Left forelimb (tissue), 1 donor: ENCODE measurements around the gene TMLHE.
"Not testable (repeated sequence)": the region's sequence is repeated elsewhere in the genome, so short reads cannot be mapped to it uniquely, and the experiment has no call there.

Source experiments
- DNase-seq: peaks from one replicate; pipeline ENCODE4 v3.0.0-alpha.2; 2018; ENCODE audit warnings: low spot score

TMLHE gene

DNA sequence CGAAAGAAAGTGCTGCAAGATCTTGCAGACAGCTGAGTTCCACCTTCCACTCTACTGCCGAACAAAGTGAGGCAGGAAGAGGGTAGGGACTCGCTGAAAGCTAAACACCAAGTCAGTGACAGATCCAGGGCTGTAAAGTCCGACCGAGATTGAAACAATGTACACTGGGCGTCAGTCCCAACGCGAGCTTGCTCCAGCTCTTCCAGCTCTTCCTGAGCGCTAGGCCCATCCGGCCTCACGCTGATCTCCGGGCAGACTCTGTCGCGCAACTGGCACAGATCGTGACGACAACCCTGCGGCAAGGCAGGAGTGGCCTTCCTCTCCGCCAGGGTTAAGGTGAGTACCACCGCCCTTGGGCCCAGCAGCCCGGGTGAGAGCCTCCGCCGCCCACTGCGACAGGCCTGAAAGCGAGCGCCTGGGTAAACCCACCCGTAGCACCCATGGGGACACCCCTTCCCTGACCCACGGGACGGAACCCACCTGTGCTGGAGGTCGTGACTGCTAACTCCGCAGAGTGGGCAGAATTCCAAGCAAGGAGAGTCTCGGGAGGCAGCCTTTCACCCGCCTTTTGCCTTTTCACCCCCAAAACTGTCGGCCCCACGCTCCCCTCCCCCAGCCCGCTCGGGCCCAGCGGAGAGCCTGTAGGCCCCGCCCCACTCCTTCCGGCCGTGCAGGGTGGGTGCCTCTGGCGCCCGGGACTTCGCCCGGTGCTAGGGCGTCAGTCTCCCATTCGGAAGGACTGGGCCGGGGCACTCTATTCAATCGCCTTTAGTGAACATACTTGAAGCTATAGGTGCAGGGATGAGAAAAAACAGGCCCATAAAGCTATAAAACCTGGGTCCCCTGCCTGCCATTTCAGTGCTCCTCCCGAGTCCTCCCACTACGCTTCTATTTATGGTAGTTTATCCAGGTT, at the start of gene TMLHE, which contains the start of gene SPRY3:
Gene TMLHE, minus strand, starts transcription at position 641 of the 913 bp plus-strand sequence. CDS start 67,676 bp downstream, outside the sequence.
Gene SPRY3, plus strand, starts transcription at position 275 of the 913 bp plus-strand sequence.
- peak; percentile 73 for DNase-seq

- DNase-seq: no peak
Observed at GRCh38 chrX:155662282-155662681, 49.5 kb upstream of the TMLHE start.

DNA sequence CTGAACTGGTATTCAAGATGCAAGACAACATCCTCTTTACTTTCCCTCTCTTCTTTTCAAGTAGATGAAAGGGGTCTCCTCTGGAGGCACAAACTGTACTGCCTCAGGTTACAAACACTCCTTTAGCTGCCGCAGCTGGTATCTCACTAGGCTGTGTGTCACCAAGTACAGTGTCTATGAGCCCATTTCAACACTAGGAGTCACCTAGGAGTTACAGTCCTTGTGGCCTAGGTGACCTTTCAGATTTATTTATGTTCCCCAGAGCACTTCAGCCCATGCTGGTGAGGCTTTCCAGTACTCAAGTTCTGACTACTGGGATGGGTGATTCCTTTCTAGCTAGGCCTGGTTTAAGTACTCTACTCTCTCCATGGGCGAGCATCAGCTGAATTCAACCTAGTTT, 32.4 kb upstream of the TMLHE start:
- no peak for DNase-seq

DNA sequence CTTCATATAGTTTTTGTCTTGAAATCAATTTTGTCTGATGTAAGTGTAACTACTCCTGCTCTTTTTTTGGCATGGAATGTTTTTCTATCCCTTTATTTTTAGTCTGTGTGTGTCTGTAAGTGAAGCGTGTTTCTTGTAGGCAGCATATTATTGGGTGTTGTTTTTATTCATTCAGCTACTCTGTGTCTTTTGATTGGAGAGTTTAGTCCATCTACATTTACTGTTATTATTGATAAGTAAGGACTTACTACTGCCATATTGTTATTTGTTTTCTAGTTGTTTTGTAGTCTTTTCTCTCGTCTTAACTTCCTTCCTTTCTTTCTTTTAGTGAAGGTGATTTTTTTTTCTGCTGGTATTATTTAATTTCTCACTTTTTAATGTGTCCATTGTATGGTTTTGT, 30.5 kb upstream of the TMLHE start:
- no peak for DNase-seq

GRCh38 chrX:155641371-155641770, 28.6 kb upstream of the TMLHE start:
- not testable (repeated sequence) for DNase-seq

- no peak for DNase-seq
Observed at GRCh38 chrX:155637714-155638113, 25.0 kb upstream of the TMLHE start.

- DNase-seq: not testable (repeated sequence)
Observed at GRCh38 chrX:155635019-155635418, 22.3 kb upstream of the TMLHE start.

DNA sequence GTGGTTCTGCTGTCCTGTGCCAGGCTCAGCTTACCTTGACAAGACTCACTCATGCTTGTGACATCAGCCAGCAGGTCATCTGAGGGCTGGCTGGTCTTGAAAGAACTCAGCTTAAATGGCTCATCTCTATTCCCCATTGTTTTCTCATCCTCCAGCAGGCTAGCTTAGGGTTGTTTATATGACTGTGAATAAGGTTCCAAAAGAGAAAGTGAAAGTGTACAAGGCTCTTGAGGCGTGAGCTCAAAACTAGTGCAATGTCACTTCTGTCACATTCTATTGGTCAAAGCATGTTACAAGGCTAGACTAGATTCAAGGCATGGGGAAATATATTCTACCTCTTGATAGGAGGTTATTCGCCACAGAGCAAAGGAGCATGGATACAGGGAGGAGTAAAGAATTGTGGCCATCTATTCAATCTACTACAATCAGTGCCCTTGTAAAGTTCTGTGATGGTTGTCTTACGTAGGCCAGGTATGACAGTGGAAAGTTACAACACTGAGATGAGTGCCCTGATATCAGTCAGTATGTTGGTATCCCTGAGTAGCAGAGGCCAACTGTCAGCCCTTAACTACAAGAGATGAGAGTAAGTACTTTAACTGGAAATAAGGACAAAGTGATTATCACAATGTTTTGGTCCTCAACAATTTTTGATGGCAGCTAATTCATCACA, 19.8 kb upstream of the TMLHE start:
- no peak for DNase-seq

GRCh38 chrX:155620110-155620509, 7.4 kb upstream of the TMLHE start:
- DNase-seq: not testable (repeated sequence)

DNA sequence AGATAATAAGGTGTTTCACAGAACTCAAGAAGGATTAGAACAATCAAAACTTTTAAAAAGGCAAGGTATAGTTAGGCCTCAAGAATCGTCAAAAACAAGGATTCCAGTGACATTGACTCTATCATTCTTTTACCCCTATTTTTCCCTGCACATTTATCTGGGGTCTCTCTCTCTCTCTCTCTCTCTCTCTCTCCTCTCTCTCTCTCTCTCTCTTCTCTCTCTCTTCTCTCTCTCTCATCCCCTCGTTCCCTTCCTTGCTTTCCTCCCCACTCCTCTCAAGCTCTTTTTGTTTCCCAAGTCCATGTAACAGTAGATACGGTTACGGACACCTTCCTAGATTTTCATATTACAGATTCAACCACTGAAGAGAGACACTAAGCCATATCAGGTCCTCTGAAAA, 3.2 kb upstream of the TMLHE start:
- DNase-seq: no peak

- DNase-seq: no peak
Observed at GRCh38 chrX:155613927-155614559, 1.3 kb upstream of the TMLHE start.

DNA sequence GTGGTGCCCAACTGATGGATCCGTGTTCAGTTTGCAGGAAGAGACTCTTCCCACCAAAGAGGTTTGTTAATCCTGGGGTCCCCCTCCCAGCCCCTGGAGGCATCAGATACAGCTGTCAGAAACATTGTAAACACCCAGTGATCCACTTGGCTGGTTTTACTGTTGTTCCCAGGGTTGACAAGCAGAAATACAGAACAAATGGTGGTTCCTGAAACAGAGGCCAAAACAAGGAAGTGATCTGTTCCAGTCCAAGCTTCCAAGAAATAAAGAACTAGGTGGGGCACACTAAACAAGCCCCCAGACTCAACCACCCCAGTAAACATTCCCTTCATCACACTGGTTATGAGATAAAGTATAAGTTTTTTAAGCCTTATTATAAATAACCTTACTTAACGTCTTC, 1.4 kb downstream of the TMLHE start:
- no peak for DNase-seq

- DNase-seq: no peak
Observed at GRCh38 chrX:155592981-155593380, 19.8 kb downstream of the TMLHE start.

DNA sequence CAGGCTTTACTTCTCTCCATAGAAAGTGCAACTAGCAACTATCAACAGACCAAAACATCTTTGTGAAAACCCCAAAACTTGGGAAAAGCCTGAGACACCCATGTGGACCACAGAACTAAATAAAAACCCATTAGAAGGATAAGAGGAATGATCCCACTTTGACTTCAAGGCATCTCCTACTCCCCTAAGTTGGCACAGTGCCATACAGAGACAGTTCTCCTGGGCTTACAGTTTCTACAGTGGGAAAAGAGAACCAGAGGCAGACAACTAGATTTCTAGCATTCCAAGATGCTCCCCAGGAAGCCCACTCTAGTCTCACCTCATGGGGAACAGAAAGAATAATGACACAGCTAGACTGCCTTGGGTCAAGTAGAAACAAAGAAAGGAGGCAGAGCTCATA, 20.4 kb downstream of the TMLHE start:
- DNase-seq: no peak

GRCh38 chrX:155577682-155578081, 35.1 kb downstream of the TMLHE start:
- DNase-seq: no peak

GRCh38 chrX:155563099-155563498, 49.7 kb downstream of the TMLHE start:
- DNase-seq: no peak

- DNase-seq: no peak
Observed at GRCh38 chrX:155544881-155545280, 67.9 kb downstream of the TMLHE start.

- no peak for DNase-seq
Observed at GRCh38 chrX:155535866-155536265, 76.9 kb downstream of the TMLHE start.

DNA sequence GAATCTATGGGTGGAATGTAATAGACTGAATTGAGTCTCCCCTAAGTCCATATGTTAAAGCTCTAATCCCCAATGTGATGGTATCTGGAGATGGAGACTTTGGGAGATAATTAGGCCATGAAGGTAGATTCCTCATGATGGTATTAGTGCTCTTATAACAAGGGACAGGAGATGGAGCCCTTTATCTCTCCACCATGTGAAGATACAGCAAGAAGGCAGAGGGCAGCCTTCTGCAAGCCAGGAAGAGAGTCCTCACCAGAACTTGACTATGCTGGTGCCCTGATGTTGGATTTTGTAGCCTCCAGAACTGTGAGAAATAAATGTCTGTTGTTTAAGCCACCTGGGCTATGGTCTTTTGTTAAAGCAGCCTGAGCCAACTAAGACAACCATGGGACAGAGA, 78.0 kb downstream of the TMLHE start:
- no peak for DNase-seq

DNA sequence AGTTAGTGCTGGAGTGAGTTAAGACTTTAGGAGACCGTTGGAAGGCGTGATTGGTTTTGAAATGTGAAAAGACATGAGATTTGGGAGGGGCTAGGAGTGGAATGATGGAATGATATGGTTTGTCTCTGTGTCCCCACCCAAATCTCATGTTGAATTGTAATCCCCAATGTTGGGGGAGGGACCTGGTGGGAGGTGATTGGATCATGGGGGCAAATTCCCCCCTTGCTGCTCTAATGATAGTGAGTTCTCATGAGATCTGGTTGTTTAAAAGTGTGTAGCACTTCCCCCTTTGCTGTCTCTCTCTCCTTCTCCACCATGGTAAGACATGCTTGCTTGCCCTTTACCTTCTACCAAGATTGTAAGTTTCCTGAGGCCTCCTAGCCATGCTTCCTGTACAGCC, 85.7 kb downstream of the TMLHE start:
- DNase-seq: not testable (repeated sequence)

- no peak for DNase-seq
Observed at GRCh38 chrX:155514225-155514624, 98.5 kb downstream of the TMLHE start.

DNA sequence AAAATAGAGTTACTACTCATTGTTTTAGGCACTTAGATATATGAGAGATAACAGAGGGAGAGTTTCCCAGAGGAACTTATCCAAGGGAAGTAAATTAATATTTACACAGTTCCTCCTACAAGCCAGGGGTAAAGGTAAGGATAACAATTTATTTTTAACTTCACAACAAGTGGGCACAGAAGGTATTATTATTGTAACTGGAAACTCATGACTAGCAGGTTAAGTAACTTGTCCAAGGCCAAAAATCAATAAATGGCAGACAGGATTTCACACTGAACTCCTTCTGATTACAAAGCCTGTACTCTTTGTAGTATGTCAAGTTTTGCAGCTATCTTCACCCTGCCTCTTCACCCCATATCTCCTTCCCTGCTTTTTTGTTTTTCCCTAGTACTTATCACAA, 107.5 kb downstream of the TMLHE start:
- DNase-seq: no peak

DNA sequence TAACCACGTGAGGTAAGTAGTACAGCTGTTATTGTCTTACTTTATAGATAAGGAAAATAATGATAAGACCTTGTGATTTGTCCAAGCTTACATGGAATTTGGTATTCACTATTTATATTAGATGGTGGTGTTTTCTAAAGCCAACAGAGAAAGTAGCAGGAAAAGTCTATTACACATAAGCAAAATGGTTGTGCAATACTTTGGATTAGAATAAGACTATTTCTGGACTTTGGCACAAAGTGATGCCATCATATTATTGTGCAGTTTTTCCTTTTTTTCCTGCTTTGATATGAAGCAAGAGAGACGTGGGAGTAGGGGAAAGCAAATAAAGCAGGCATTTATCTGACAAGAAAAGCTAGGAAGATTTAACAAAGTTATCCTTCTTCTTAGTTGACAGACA, 117.6 kb downstream of the TMLHE start:
- not testable (repeated sequence) for DNase-seq
